GM21515 (cell line): ENCODE measurements around the gene USP17L21.
"Not testable (repeated sequence)": the region's sequence is repeated elsewhere in the genome, so short reads cannot be mapped to it uniquely, and the experiment has no call there.

Experiments used
- ATAC-seq: cut with Tn5 transposase; IDR thresholded peaks from one replicate; pipeline ENCODE4 v1.9.1; 2021; ENCODE audit not compliant: unreplicated experiment

Gene USP17L21

GRCh38 chr4:9262572-9262971 lies at the start of gene USP17L21:
USP17L21 (plus strand) TSS chr4:9262872; CDS start chr4:9262872, 0 bp downstream.
- ATAC-seq: not testable (repeated sequence)

- ATAC-seq: not testable (repeated sequence)
These were observed 48.0 kb upstream of the USP17L21 start for GRCh38 chr4:9214701-9215100.

GRCh38 chr4:9215105-9215504 lies 47.6 kb upstream of the USP17L21 start, which contains the start of gene USP17L11:
USP17L11 (plus strand) TSS chr4:9215405; CDS start chr4:9215405, 0 bp downstream.
- ATAC-seq: not testable (repeated sequence)

- ATAC-seq: not testable (repeated sequence)
These were observed 42.8 kb upstream of the USP17L21 start, which contains the start of gene USP17L12 for GRCh38 chr4:9219852-9220251. USP17L12 (plus strand) TSS chr4:9220152; CDS start chr4:9220152, 0 bp downstream.

- ATAC-seq: not testable (repeated sequence)
These were observed 38.1 kb upstream of the USP17L21 start, which contains the start of gene USP17L13 for GRCh38 chr4:9224596-9224995. USP17L13 (plus strand) TSS chr4:9224896; CDS start chr4:9224896, 0 bp downstream.

GRCh38 chr4:9230249-9230648 lies 32.4 kb upstream of the USP17L21 start:
- ATAC-seq: not testable (repeated sequence)

GRCh38 chr4:9234085-9234484 lies 28.6 kb upstream of the USP17L21 start, which contains the start of gene USP17L15:
USP17L15 (plus strand) TSS chr4:9234385; CDS start chr4:9234385, 0 bp downstream.
- ATAC-seq: not testable (repeated sequence)

GRCh38 chr4:9238461-9238860 lies 24.2 kb upstream of the USP17L21 start:
- not testable (repeated sequence) for ATAC-seq

GRCh38 chr4:9243579-9243978 lies 19.1 kb upstream of the USP17L21 start, which contains the start of gene USP17L17:
USP17L17 (plus strand) TSS chr4:9243879; CDS start chr4:9243879, 0 bp downstream.
- ATAC-seq: not testable (repeated sequence)

- ATAC-seq: not testable (repeated sequence)
These were observed 14.6 kb upstream of the USP17L21 start, which contains the start of gene USP17L18 for GRCh38 chr4:9247953-9248680. USP17L18 (plus strand) TSS chr4:9248630; CDS start chr4:9248630, 0 bp downstream.

GRCh38 chr4:9253078-9253477 lies 9.6 kb upstream of the USP17L21 start, which contains the start of gene USP17L19:
USP17L19 (plus strand) TSS chr4:9253378; CDS start chr4:9253378, 0 bp downstream.
- not testable (repeated sequence) for ATAC-seq

GRCh38 chr4:9257824-9258223 lies 4.8 kb upstream of the USP17L21 start, which contains the start of gene USP17L20:
USP17L20 (plus strand) TSS chr4:9258124; CDS start chr4:9258124, 0 bp downstream.
- ATAC-seq: not testable (repeated sequence)

GRCh38 chr4:9267319-9267718 lies 4.6 kb downstream of the USP17L21 start, which contains the start of gene USP17L22:
USP17L22 (plus strand) TSS chr4:9267619; CDS start chr4:9267619, 0 bp downstream.
- not testable (repeated sequence) for ATAC-seq

GRCh38 chr4:9271719-9272118 lies 9.0 kb downstream of the USP17L21 start:
- ATAC-seq: not testable (repeated sequence)
